ENCODE measurements around the gene SLC7A6OS. TPM values are rescaled to one million over a fixed set of nuclear protein-coding genes. Genes with fewer than 3 reads are reported as not detected.

SLC7A6OS gene
- total RNA-seq, 1 donor from 2014 or later = 10.3 TPM

Other genes starting within 250 kb of the SLC7A6OS start
- gene NFATC3, start 225.6 kb downstream of the SLC7A6OS start, total RNA-seq = 15.8 and 24.7 TPM in 2 replicates
- 25.5 and 26.7 TPM in 2 replicates for gene ESRP2, start 74.8 kb downstream of the SLC7A6OS start, total RNA-seq
- gene PLA2G15, start 65.6 kb downstream of the SLC7A6OS start, total RNA-seq = 17.1 and 18.7 TPM in 2 replicates
- 10.6 and 25.3 TPM in 2 replicates for gene SLC7A6, start 46.4 kb downstream of the SLC7A6OS start, total RNA-seq
- 32.1 and 50.6 TPM in 2 replicates for gene PRMT7, start 73 bp upstream of the SLC7A6OS start, total RNA-seq
- 0.07 TPM in 1 of 2 replicates, not detected in the other for gene SMPD3, start 137.6 kb upstream of the SLC7A6OS start, total RNA-seq
- 16.2 and 23.9 TPM in 2 replicates for gene ZFP90, start 228.3 kb upstream of the SLC7A6OS start, total RNA-seq